ENCODE measurements around the gene PLXDC1.
A peak's percentile ranks its signal among the peaks of the same experiment; 100 is the strongest.

PLXDC1 gene

GRCh38 chr17:39099663-39100286 lies 51.7 kb downstream of the PLXDC1 start:
- peak; percentile 72 for ATAC-seq
- TF ChIP-seq GLIS3 (CRISPR knock-in tag; IDR thresholded peaks at IDR 0.05) = no peak
- TF ChIP-seq TCF4 (CRISPR knock-in tag; IDR thresholded peaks at IDR 0.05; ENCODE audit: borderline replicate concordance) = no peak
- no peak for TF ChIP-seq ZNF70 (CRISPR knock-in tag; IDR thresholded peaks at IDR 0.05)
- TF ChIP-seq, protein P1, sequence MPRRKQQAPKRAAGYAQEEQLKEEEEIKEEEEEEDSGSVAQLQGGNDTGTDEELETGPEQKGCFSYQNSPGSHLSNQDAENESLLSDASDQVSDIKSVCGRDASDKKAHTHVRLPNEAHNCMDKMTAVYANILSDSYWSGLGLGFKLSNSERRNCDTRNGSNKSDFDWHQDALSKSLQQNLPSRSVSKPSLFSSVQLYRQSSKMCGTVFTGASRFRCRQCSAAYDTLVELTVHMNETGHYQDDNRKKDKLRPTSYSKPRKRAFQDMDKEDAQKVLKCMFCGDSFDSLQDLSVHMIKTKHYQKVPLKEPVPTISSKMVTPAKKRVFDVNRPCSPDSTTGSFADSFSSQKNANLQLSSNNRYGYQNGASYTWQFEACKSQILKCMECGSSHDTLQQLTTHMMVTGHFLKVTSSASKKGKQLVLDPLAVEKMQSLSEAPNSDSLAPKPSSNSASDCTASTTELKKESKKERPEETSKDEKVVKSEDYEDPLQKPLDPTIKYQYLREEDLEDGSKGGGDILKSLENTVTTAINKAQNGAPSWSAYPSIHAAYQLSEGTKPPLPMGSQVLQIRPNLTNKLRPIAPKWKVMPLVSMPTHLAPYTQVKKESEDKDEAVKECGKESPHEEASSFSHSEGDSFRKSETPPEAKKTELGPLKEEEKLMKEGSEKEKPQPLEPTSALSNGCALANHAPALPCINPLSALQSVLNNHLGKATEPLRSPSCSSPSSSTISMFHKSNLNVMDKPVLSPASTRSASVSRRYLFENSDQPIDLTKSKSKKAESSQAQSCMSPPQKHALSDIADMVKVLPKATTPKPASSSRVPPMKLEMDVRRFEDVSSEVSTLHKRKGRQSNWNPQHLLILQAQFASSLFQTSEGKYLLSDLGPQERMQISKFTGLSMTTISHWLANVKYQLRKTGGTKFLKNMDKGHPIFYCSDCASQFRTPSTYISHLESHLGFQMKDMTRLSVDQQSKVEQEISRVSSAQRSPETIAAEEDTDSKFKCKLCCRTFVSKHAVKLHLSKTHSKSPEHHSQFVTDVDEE (CRISPR knock-in tag; IDR thresholded peaks at IDR 0.05) = no peak
- no peak for TF ChIP-seq ESRRG (CRISPR knock-in tag; IDR thresholded peaks at IDR 0.05)
- no peak for TF ChIP-seq CSRNP3 (CRISPR knock-in tag; IDR thresholded peaks at IDR 0.05)
- no peak for TF ChIP-seq CREB5 (CRISPR knock-in tag; IDR thresholded peaks at IDR 0.05; ENCODE audit: low read depth)
- no peak for TF ChIP-seq ZFP3 (CRISPR knock-in tag; IDR thresholded peaks at IDR 0.05)
- no peak for TF ChIP-seq CSDC2 (CRISPR knock-in tag; IDR thresholded peaks at IDR 0.05)
- TF ChIP-seq ZFP30 (CRISPR knock-in tag; IDR thresholded peaks at IDR 0.05) = no peak
- TF ChIP-seq OSR1 (CRISPR knock-in tag; IDR thresholded peaks at IDR 0.05) = no peak
- no peak for TF ChIP-seq RARB (CRISPR knock-in tag; IDR thresholded peaks at IDR 0.05)
- no peak for TF ChIP-seq ISL1 (CRISPR knock-in tag; IDR thresholded peaks at IDR 0.05)

DNA sequence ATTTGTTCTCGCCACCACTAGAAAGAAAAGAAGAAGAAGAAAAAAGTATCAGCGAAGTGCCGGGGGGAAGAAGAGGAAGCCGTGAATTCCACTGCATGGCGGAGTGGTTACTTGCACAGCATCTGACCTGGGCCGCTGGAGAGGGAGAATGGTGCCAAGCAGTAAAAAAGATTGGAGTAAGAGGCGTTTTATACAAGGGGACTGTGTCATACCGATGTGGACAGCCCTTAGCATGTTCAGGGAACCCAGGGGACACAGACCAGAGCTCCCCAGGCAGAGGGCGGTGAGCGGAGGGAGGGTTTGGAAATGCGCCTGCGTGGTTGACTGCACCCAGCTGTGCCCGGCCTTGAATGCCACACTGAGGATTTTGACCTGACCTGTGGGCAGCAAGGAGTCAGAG lies 52.8 kb downstream of the PLXDC1 start:
- no peak for ATAC-seq
- no peak for TF ChIP-seq OSR1 (CRISPR knock-in tag; IDR thresholded peaks at IDR 0.05)
- no peak for TF ChIP-seq ARNTL (CRISPR knock-in tag; IDR thresholded peaks at IDR 0.05; ENCODE audit: borderline replicate concordance, low read depth)
- no peak for TF ChIP-seq BACH2 (CRISPR knock-in tag; IDR thresholded peaks at IDR 0.05; ENCODE audit: borderline replicate concordance)
- TF ChIP-seq TOX (CRISPR knock-in tag; IDR thresholded peaks at IDR 0.05; ENCODE audit: borderline replicate concordance) = no peak
- TF ChIP-seq TCF4 (CRISPR knock-in tag; IDR thresholded peaks at IDR 0.05; ENCODE audit: borderline replicate concordance) = no peak
- TF ChIP-seq ISL1 (CRISPR knock-in tag; IDR thresholded peaks at IDR 0.05) = no peak
- no peak for TF ChIP-seq RARB (CRISPR knock-in tag; IDR thresholded peaks at IDR 0.05)
- TF ChIP-seq ZNF565 (CRISPR knock-in tag; conservative IDR thresholded peaks at IDR 0.05; ENCODE audit: low read depth) = no peak
- TF ChIP-seq ESRRG (CRISPR knock-in tag; IDR thresholded peaks at IDR 0.05) = no peak
- no peak for TF ChIP-seq GLIS3 (CRISPR knock-in tag; IDR thresholded peaks at IDR 0.05)
- TF ChIP-seq PPARA (CRISPR knock-in tag; IDR thresholded peaks at IDR 0.05; ENCODE audit: borderline replicate concordance) = no peak
- TF ChIP-seq, protein P1 (CRISPR knock-in tag; IDR thresholded peaks at IDR 0.05) = no peak
- TF ChIP-seq ZNF8 (CRISPR knock-in tag; IDR thresholded peaks at IDR 0.05) = no peak
- TF ChIP-seq, protein P2, sequence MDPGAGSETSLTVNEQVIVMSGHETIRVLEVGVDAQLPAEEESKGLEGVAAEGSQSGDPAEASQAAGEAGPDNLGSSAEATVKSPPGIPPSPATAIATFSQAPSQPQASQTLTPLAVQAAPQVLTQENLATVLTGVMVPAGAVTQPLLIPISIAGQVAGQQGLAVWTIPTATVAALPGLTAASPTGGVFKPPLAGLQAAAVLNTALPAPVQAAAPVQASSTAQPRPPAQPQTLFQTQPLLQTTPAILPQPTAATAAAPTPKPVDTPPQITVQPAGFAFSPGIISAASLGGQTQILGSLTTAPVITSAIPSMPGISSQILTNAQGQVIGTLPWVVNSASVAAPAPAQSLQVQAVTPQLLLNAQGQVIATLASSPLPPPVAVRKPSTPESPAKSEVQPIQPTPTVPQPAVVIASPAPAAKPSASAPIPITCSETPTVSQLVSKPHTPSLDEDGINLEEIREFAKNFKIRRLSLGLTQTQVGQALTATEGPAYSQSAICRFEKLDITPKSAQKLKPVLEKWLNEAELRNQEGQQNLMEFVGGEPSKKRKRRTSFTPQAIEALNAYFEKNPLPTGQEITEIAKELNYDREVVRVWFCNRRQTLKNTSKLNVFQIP (CRISPR knock-in tag; IDR thresholded peaks at IDR 0.05; ENCODE audit: borderline replicate concordance, low read depth) = no peak
- no peak for TF ChIP-seq CSRNP3 (CRISPR knock-in tag; IDR thresholded peaks at IDR 0.05)
- no peak for TF ChIP-seq SNAI2 (CRISPR knock-in tag; IDR thresholded peaks at IDR 0.05)
- no peak for TF ChIP-seq ZNF70 (CRISPR knock-in tag; IDR thresholded peaks at IDR 0.05)
- no peak for TF ChIP-seq CREB5 (CRISPR knock-in tag; IDR thresholded peaks at IDR 0.05; ENCODE audit: low read depth)

Measured in SK-N-SH treated with all-trans-retinoic acid at 6 μM for 48 hours (cell line).